Activated naive CD8-positive, alpha-beta T cell treated with anti-CD3 and anti-CD28 coated beads, Interleukin-2, amount 10 ng/mL, durations not matched to agents 7 days and 5 days (primary cell): ENCODE measurements around the gene PTPRN2. TPM values are rescaled to one million over a fixed set of nuclear protein-coding genes. Genes with fewer than 3 reads are reported as not detected.

Experiments
- ATAC-seq: fragments of 150-1000 bp; cut with Tn5 transposase; one replicate; pipeline ENCODE4 v1.10.0; 2021; ENCODE audit warnings: low read depth, moderate library complexity
- POLR2A ChIA-PET: fragments of 350-600 bp; sonication (Branson Sonifier 250); formaldehyde crosslinking; loops from one replicate; lab custom pipeline; 2021; ENCODE audit warnings: antibody characterized with exemption; lab: Charles Lee
- DNase-seq: peaks from one replicate; pipeline ENCODE4 v3.0.0; 2021
- H3K27ac Mint-ChIP-seq: one replicate; pipeline ENCODE4 v1.8.0; 2022; ENCODE audit warnings: mild to moderate bottlenecking, mixed read lengths
- H3K27me3 Mint-ChIP-seq: one replicate; pipeline ENCODE4 v1.8.0; 2022; ENCODE audit warnings: mild to moderate bottlenecking, moderate library complexity, mixed read lengths
- H3K36me3 Mint-ChIP-seq: one replicate; pipeline ENCODE4 v1.8.0; 2021; ENCODE audit warnings: mild to moderate bottlenecking, mixed read lengths
- H3K4me1 Mint-ChIP-seq: one replicate; pipeline ENCODE4 v1.8.0; 2021; ENCODE audit warnings: mixed read lengths
- H3K4me3 Mint-ChIP-seq: one replicate; pipeline ENCODE4 v1.8.0; 2022; ENCODE audit warnings: mild to moderate bottlenecking, moderate library complexity, mixed read lengths
- H3K9me3 Mint-ChIP-seq: one replicate; pipeline ENCODE4 v1.8.0; 2021; ENCODE audit warnings: mixed read lengths
- total RNA-seq, 2 experiments: library from RNA; stranded (reverse); gene quantifications; one replicate each; pipeline ENCODE4 v1.2.3, GENCODE V29; 2021

PTPRN2 gene
- total RNA-seq, 2 experiments from 2014 or later = 4.5 to 4.9 TPM

GRCh38 chr7:157633465-157634185, 954.0 kb downstream of the PTPRN2 start:
- Mint-ChIP-seq H3K9me3 (no peaks in the 10 kb centered on the region), H3K27ac (no peak overlapping the region), H3K4me1 (no peaks in the 10 kb centered on the region), H3K4me3 (no peak overlapping the region), H3K27me3 (peaks cover 45% of the 10 kb centered on the region), H3K36me3 (no peaks in the 10 kb centered on the region)
- ATAC-seq = no peak
- POLR2A ChIA-PET = no interaction called here
- peak; percentile 14 for DNase-seq

- ATAC-seq = no peak
- POLR2A ChIA-PET = no interaction called here
Measured at GRCh38 chr7:157630301-157630853, 957.2 kb downstream of the PTPRN2 start.

GRCh38 chr7:157628456-157628855, 959.2 kb downstream of the PTPRN2 start:
- H3K9me3 Mint-ChIP-seq = peaks cover 7% of the 10 kb centered on the region
- no peak for ATAC-seq

More at GRCh38 chr7:157630301-157630853, 957.2 kb downstream of the PTPRN2 start:
- peaks cover 38% of the 10 kb centered on the region for H3K27me3 Mint-ChIP-seq
- no peak overlapping the region for H3K27ac Mint-ChIP-seq
- no peaks in the 10 kb centered on the region for H3K36me3 Mint-ChIP-seq
- H3K9me3 Mint-ChIP-seq = no peaks in the 10 kb centered on the region
- H3K4me1 Mint-ChIP-seq = peaks cover 17% of the 10 kb centered on the region
- peak; percentile 4 for DNase-seq
- H3K4me3 Mint-ChIP-seq = no peak overlapping the region

GRCh38 chr7:157627646-157628045, 960.0 kb downstream of the PTPRN2 start:
- no peak overlapping the region for H3K27ac Mint-ChIP-seq
- POLR2A ChIA-PET = no interaction called here

More at GRCh38 chr7:157628456-157628855, 959.2 kb downstream of the PTPRN2 start:
- Mint-ChIP-seq H3K4me3 (no peak overlapping the region), H3K27ac (no peak overlapping the region), H3K36me3 (no peaks in the 10 kb centered on the region), H3K27me3 (peaks cover 31% of the 10 kb centered on the region), H3K4me1 (peaks cover 29% of the 10 kb centered on the region)
- DNase-seq = peak; percentile 15
- POLR2A ChIA-PET = no interaction called here

GRCh38 chr7:157627033-157627432, 960.6 kb downstream of the PTPRN2 start:
- POLR2A ChIA-PET = interaction anchor here (1.3 kb wide), 1 partner anchor 14 kb away, joined by 5 read pairs; no protein-coding TSS in a partner anchor
- peaks cover 25% of the 10 kb centered on the region for H3K27me3 Mint-ChIP-seq
- peaks cover 7% of the 10 kb centered on the region for H3K9me3 Mint-ChIP-seq
- peaks cover 36% of the 10 kb centered on the region for H3K4me1 Mint-ChIP-seq
- H3K36me3 Mint-ChIP-seq = no peaks in the 10 kb centered on the region
- H3K27ac Mint-ChIP-seq = peak overlapping the region; percentile 27
- no peak for ATAC-seq
- peak; percentile 16 for DNase-seq
- H3K4me3 Mint-ChIP-seq = peak overlapping the region; percentile 5

More at GRCh38 chr7:157627646-157628045, 960.0 kb downstream of the PTPRN2 start:
- H3K4me1 Mint-ChIP-seq = peaks cover 33% of the 10 kb centered on the region
- no peak for DNase-seq
- no peak overlapping the region for H3K4me3 Mint-ChIP-seq
- H3K36me3 Mint-ChIP-seq = no peaks in the 10 kb centered on the region
- H3K27me3 Mint-ChIP-seq = peaks cover 27% of the 10 kb centered on the region
- H3K9me3 Mint-ChIP-seq = peaks cover 7% of the 10 kb centered on the region
- no peak for ATAC-seq

GRCh38 chr7:157625973-157626742, 961.5 kb downstream of the PTPRN2 start:
- DNase-seq (peak; percentile 35), ATAC-seq (peak; percentile 57)
- no peaks in the 10 kb centered on the region for H3K36me3 Mint-ChIP-seq
- H3K4me3 Mint-ChIP-seq = peak overlapping the region; percentile 60
- POLR2A ChIA-PET = interaction anchor here (1.3 kb wide), 1 partner anchor 13 kb away, joined by 5 read pairs; no protein-coding TSS in a partner anchor
- H3K27ac Mint-ChIP-seq = peak overlapping the region; percentile 85
- peaks cover 22% of the 10 kb centered on the region for H3K27me3 Mint-ChIP-seq
- H3K4me1 Mint-ChIP-seq = peaks cover 41% of the 10 kb centered on the region
- peaks cover 7% of the 10 kb centered on the region for H3K9me3 Mint-ChIP-seq

- Mint-ChIP-seq H3K36me3 (no peaks in the 10 kb centered on the region), H3K27ac (no peak overlapping the region), H3K4me1 (peaks cover 41% of the 10 kb centered on the region), H3K27me3 (peaks cover 10% of the 10 kb centered on the region), H3K9me3 (peaks cover 7% of the 10 kb centered on the region), H3K4me3 (no peak overlapping the region)
- DNase-seq (no peak), ATAC-seq (no peak)
- POLR2A ChIA-PET = no interaction called here
Measured at GRCh38 chr7:157623556-157623955, 964.1 kb downstream of the PTPRN2 start.

GRCh38 chr7:157622408-157623205, 965.0 kb downstream of the PTPRN2 start:
- Mint-ChIP-seq H3K4me3 (no peak overlapping the region), H3K27me3 (peaks cover 5% of the 10 kb centered on the region), H3K36me3 (no peaks in the 10 kb centered on the region), H3K4me1 (peaks cover 41% of the 10 kb centered on the region), H3K9me3 (peaks cover 7% of the 10 kb centered on the region), H3K27ac (peak overlapping the region; percentile 65)
- POLR2A ChIA-PET = no interaction called here
- peak; percentile 29 for DNase-seq
- no peak for ATAC-seq

GRCh38 chr7:157622000-157622399, 965.6 kb downstream of the PTPRN2 start:
- DNase-seq = no peak
- H3K9me3 Mint-ChIP-seq = peaks cover 7% of the 10 kb centered on the region
- peaks cover 37% of the 10 kb centered on the region for H3K4me1 Mint-ChIP-seq
- H3K36me3 Mint-ChIP-seq = no peaks in the 10 kb centered on the region
- peaks cover under 1% of the 10 kb centered on the region for H3K27me3 Mint-ChIP-seq
- peak overlapping the region; percentile 65 for H3K27ac Mint-ChIP-seq
- H3K4me3 Mint-ChIP-seq = no peak overlapping the region
- POLR2A ChIA-PET = no interaction called here
- peak; percentile 57 for ATAC-seq

GRCh38 chr7:157621131-157621681, 966.4 kb downstream of the PTPRN2 start:
- Mint-ChIP-seq H3K4me3 (no peak overlapping the region), H3K27ac (no peak overlapping the region)
- POLR2A ChIA-PET = no interaction called here

GRCh38 chr7:157620616-157621015, 967.0 kb downstream of the PTPRN2 start:
- Mint-ChIP-seq H3K27ac (no peak overlapping the region), H3K9me3 (peaks cover 7% of the 10 kb centered on the region), H3K4me1 (peaks cover 26% of the 10 kb centered on the region), H3K27me3 (no peaks in the 10 kb centered on the region), H3K36me3 (no peaks in the 10 kb centered on the region), H3K4me3 (no peak overlapping the region)
- no peak for ATAC-seq
- POLR2A ChIA-PET = no interaction called here
- DNase-seq = peak; percentile 12

More at GRCh38 chr7:157621131-157621681, 966.4 kb downstream of the PTPRN2 start:
- no peaks in the 10 kb centered on the region for H3K36me3 Mint-ChIP-seq
- H3K27me3 Mint-ChIP-seq = no peaks in the 10 kb centered on the region
- peaks cover 7% of the 10 kb centered on the region for H3K9me3 Mint-ChIP-seq
- no peak for ATAC-seq
- peak; percentile 17 for DNase-seq
- H3K4me1 Mint-ChIP-seq = peaks cover 30% of the 10 kb centered on the region

- H3K4me3 Mint-ChIP-seq = no peak overlapping the region
- H3K36me3 Mint-ChIP-seq = no peaks in the 10 kb centered on the region
- POLR2A ChIA-PET = no interaction called here
- H3K27ac Mint-ChIP-seq = no peak overlapping the region
- DNase-seq (peak; percentile 19), ATAC-seq (no peak)
- peaks cover 20% of the 10 kb centered on the region for H3K4me1 Mint-ChIP-seq
- peaks cover 3% of the 10 kb centered on the region for H3K9me3 Mint-ChIP-seq
- H3K27me3 Mint-ChIP-seq = no peaks in the 10 kb centered on the region
Measured at GRCh38 chr7:157619753-157620525, 967.7 kb downstream of the PTPRN2 start.
